Skeletal muscle tissue (tissue), 4 donors: ENCODE data around the gene VASP. TPM values are rescaled to one million over a fixed set of nuclear protein-coding genes. Genes with fewer than 3 reads are reported as not detected.
A peak's percentile ranks its signal among the peaks of the same experiment; 100 is the strongest.

Experiments used
- H3K27ac ChIP-seq: one replicate; pipeline ENCODE4 v1.7.0; 2013; ENCODE audit warnings: mild to moderate bottlenecking, low read depth, low read length, inconsistent platforms
- H3K27me3 ChIP-seq, 3 donors: one replicate each; pipeline ENCODE4 v1.7.0; 2013; ENCODE audit warnings: low read length in 3 of 3; ENCODE audit not compliant: control insufficient read depth in 3 of 3, insufficient read depth in 3 of 3
- H3K36me3 ChIP-seq, 3 donors: one replicate each; pipeline ENCODE4 v1.7.0; 2013; ENCODE audit warnings: low read length in 3 of 3; ENCODE audit not compliant: control insufficient read depth in 3 of 3, insufficient read depth in 3 of 3
- H3K4me1 ChIP-seq, 3 donors: one replicate each; pipeline ENCODE4 v1.7.0; 2013; ENCODE audit warnings: low read length in 3 of 3, mild to moderate bottlenecking in 3 of 3; ENCODE audit not compliant: control insufficient read depth in 3 of 3, insufficient read depth in 3 of 3
- H3K4me3 ChIP-seq, 3 donors: one replicate each; pipeline ENCODE4 v1.7.0; 2013; ENCODE audit warnings: low read length in 3 of 3
- H3K9ac ChIP-seq, 3 donors: one replicate each; pipeline ENCODE4 v1.7.0; 2013; ENCODE audit warnings: low read length in 3 of 3, mild to moderate bottlenecking in 3 of 3, moderate library complexity in 2 of 3, low read depth in 1 of 3
- H3K9me3 ChIP-seq, 3 donors: one replicate each; pipeline ENCODE4 v1.7.0; 2013; ENCODE audit warnings: low read length in 3 of 3; ENCODE audit not compliant: control insufficient read depth in 3 of 3
- total RNA-seq: library from RNA; depleted of rRNA; stranded (reverse); fragments of >200 nt; gene quantifications from one replicate; pipeline ENCODE4 v1.2.3, GENCODE V29; 2014
- donor health status: Osteomylitis.

The VASP gene
- total RNA-seq, 1 donor from 2014 or later: 32.4 TPM

DNA sequence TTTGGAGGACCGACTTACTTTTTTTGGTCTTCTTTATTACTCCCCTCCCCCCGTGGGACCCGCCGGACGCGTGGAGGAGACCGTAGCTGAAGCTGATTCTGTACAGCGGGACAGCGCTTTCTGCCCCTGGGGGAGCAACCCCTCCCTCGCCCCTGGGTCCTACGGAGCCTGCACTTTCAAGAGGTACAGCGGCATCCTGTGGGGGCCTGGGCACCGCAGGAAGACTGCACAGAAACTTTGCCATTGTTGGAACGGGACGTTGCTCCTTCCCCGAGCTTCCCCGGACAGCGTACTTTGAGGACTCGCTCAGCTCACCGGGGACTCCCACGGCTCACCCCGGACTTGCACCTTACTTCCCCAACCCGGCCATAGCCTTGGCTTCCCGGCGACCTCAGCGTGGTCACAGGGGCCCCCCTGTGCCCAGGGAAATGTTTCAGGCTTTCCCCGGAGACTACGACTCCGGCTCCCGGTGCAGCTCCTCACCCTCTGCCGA is 39.1 kb upstream of the VASP start:
- peak overlapping the region; percentile 99 for H3K27ac ChIP-seq
- peaks cover 24 to 35% (median 31%) of the 10 kb centered on the region in 3 donors for H3K4me1 ChIP-seq
- H3K36me3 ChIP-seq: peaks cover 0 to 3% (median 0%) of the 10 kb centered on the region in 3 donors
- H3K4me3 ChIP-seq: peak overlapping the region; percentile 93 to 99 (median 98)
- H3K9me3 ChIP-seq: no peaks in the 10 kb centered on the region
- peak overlapping the region; percentile 94 to 99 (median 98) for H3K9ac ChIP-seq
- peaks cover 0 to 3% (median 0%) of the 10 kb centered on the region in 3 donors for H3K27me3 ChIP-seq

DNA sequence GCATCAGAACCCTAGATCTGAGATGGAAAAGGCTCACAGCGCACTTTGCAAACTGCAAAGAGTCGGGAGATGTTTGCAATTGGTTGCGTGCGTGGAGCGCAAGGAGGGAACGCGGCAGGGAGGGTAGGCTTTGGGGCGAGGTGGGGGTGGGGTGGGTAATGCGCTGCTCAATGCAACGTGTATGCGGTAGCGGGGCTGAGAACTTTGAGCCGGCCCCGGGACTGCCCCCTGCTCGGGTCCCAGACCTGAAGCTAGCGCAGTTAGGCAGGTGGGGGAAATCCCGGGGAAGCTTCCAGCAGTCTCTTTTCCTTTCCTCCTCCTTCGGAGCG is 38.5 kb upstream of the VASP start:
- Histone ChIP-seq H3K27me3 (peaks cover 0 to 3% (median 0%) of the 10 kb centered on the region in 3 donors), H3K4me1 (peaks cover 24 to 35% (median 31%) of the 10 kb centered on the region in 3 donors), H3K36me3 (peaks cover 0 to 3% (median 0%) of the 10 kb centered on the region in 3 donors), H3K9me3 (no peaks in the 10 kb centered on the region), H3K27ac (peak overlapping the region; percentile 99), H3K4me3 (peak overlapping the region; percentile 93 to 99 (median 98)), H3K9ac (peak overlapping the region; percentile 94 to 99 (median 98))

DNA sequence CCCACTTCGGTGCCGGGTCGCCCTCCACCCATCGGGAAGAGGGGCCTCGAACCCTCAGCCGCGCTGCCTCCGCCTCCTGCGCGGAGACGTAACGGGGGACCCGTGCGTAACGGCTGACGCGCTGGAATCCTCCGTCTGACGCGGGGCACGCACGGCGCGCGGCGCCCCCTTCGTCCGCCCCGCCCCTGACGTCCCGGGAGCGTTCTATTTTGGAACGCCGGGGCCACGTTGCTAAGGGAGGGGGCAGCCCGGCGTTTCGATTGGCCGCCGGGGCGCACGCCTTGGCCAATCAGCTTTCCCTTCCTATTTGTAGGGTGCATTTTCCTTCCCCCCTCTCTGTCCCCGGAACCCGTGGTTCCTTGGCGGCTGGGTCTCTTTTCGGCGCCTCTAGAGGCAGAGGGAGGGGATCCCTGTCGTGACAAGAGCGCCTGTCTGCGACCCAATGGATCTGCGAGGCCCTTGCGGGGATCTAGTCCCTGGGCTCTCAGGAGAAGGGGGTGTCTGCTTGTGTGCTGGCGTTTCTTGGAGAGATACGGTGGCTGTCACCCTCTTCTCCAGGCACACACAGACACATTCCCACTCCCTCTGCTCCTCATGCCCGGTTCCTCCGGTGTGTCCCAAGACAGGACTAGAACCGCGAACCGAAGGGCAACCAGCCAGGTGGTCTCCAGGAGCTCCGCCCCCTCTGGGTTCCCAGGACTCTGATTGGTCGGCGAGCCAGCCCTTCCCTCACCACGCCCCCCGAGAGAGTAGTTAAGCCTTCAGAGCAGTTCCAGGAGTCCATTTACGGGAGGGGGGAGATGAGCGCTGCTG is 37.9 kb upstream of the VASP start:
- H3K27me3 ChIP-seq: peaks cover 0 to 3% (median 0%) of the 10 kb centered on the region in 3 donors
- peak overlapping the region; percentile 99 for H3K27ac ChIP-seq
- H3K4me1 ChIP-seq: peaks cover 24 to 35% (median 31%) of the 10 kb centered on the region in 3 donors
- H3K9ac ChIP-seq: peak overlapping the region; percentile 94 to 99 (median 98)
- H3K9me3 ChIP-seq: no peaks in the 10 kb centered on the region
- H3K36me3 ChIP-seq: peaks cover 0 to 3% (median 0%) of the 10 kb centered on the region in 3 donors
- peak overlapping the region; percentile 93 to 99 (median 98) for H3K4me3 ChIP-seq

DNA sequence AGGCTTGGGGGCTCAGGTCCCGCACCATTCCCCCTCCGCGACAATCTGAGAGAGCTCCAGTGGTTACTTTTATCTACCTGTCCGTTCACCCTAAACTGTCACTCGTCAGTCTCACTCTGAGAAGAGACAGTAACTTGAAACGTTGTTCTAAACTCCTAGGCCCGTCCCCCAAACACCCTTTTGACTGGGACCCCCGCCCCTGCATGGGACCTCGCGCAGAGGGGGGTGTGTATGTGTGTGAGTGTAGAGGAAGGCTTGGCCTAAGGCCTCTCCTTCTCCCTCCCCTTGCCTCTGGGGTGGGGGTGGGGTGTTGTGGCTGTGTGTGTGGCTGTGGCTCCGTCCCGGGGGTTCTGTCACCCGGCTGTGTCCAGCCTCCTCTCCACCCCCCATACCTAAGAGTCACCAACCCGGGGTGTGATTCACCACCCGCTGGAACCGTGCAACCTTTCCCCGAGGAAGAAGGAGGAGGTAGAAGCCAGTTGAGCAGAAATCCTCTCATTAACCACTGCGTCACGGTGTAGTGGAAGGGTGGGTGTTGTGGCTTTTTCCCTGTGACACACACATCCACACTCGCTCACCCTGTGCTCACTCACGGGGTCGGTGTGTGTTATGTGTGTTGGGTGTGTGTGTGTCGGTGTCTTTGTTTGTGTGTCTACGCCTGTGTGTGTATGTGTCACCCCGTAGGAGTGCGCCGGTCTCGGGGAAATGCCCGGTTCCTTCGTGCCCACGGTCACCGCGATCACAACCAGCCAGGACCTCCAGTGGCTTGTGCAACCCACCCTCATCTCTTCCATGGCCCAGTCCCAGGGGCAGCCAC is 37.1 kb upstream of the VASP start:
- H3K27ac ChIP-seq: peak overlapping the region; percentile 99
- peak overlapping the region; percentile 93 to 99 (median 98) for H3K4me3 ChIP-seq
- H3K9me3 ChIP-seq: no peaks in the 10 kb centered on the region
- peaks cover 0 to 3% (median 0%) of the 10 kb centered on the region in 3 donors for H3K27me3 ChIP-seq
- H3K4me1 ChIP-seq: peaks cover 24 to 38% (median 31%) of the 10 kb centered on the region in 3 donors
- peak overlapping the region; percentile 94 to 99 (median 98) for H3K9ac ChIP-seq
- H3K36me3 ChIP-seq: peaks cover 0 to 3% (median 0%) of the 10 kb centered on the region in 3 donors

GRCh38 chr19:45470762-45471081 is 36.6 kb upstream of the VASP start:
- Histone ChIP-seq H3K4me3 (peak overlapping the region in 2 of 3 donors; percentile 93 to 98), H3K27me3 (peaks cover 0 to 3% (median 0%) of the 10 kb centered on the region in 3 donors), H3K9ac (no peak overlapping the region), H3K27ac (no peak overlapping the region), H3K4me1 (peaks cover 24 to 38% (median 31%) of the 10 kb centered on the region in 3 donors), H3K9me3 (no peaks in the 10 kb centered on the region), H3K36me3 (peaks cover 0 to 3% (median 0%) of the 10 kb centered on the region in 3 donors)

DNA sequence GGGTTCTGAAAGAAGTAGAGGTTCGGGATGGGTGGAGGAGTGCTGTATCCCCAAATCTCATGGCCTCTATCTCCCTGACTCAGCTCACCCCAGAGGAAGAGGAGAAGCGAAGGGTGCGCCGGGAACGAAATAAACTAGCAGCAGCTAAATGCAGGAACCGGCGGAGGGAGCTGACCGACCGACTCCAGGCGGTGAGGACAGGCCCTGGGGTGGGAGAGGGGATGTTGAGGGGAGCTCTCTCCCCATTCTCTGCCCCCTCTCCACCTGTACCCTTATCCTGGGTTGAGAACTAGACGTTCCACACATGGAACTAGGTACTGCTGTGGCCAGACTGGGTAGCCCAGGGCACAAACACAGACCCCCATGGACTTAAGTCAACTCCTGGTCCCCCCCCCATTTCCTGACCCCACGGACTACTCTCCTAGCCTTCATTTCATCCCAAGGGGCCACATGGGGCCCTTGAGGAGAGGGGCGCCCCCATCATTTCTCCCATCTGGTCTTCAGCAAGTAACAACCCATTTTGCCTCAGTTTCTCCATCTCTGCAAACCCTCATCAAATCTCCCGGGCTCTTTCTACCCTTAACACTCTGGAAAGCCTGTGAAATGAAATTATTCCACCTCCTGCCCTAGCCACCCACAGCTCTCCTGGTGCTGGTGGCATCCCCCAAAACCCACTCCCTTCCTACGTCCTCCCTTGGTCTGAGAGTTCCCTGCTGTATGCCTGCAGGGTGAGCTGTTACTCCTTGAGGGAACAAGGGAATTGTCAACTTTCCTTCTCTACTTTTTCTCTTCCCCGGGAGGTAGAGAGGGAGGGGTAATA is 36.0 kb upstream of the VASP start:
- no peak overlapping the region for H3K9ac ChIP-seq
- peak overlapping the region in 1 of 3 donors; percentile 93 for H3K4me3 ChIP-seq
- H3K27ac ChIP-seq: no peak overlapping the region
- peaks cover 0 to 3% (median 0%) of the 10 kb centered on the region in 3 donors for H3K36me3 ChIP-seq
- H3K9me3 ChIP-seq: no peaks in the 10 kb centered on the region
- peaks cover 0 to 3% (median 0%) of the 10 kb centered on the region in 3 donors for H3K27me3 ChIP-seq
- peaks cover 26 to 38% (median 31%) of the 10 kb centered on the region in 3 donors for H3K4me1 ChIP-seq

DNA sequence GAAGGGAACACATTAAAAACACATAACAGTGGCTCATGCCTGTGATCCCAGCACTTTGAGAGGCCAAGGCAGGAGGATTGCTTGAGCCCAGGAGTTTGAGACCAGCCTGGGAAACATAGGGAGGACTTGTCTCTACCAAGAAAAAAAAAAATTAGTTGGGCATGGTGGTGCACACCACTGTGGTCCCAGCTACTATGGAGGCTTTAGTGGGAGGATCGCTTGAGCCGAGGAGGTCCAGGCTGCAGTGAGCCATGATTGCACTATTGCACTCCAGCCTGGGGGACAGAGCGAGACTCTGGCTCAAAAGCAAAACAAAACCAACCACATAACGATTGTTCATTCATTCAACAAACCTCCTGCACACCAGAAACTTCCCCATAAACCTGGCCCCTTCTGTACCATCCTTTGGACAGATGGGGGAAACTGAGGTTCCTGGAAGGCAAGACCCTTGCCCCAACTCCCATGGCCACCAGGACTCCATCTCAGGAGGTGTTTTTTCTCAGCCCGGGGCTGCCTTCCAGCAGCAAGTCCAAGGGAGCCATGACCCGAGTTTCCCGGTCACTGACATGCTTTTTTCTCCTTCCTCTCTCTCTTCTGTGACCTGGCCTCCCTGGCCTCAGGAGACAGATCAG is 35.2 kb upstream of the VASP start:
- Histone ChIP-seq H3K27me3 (peaks cover 0 to 3% (median 0%) of the 10 kb centered on the region in 3 donors), H3K4me3 (peak overlapping the region in 1 of 3 donors; percentile 1), H3K36me3 (peaks cover 0 to 3% (median 0%) of the 10 kb centered on the region in 3 donors), H3K4me1 (peaks cover 26 to 38% (median 29%) of the 10 kb centered on the region in 3 donors), H3K9ac (peak overlapping the region in 2 of 3 donors; percentile 20 to 25), H3K9me3 (no peaks in the 10 kb centered on the region), H3K27ac (no peak overlapping the region)

GRCh38 chr19:45472563-45473366 is 34.5 kb upstream of the VASP start:
- Histone ChIP-seq H3K27ac (no peak overlapping the region), H3K27me3 (peaks cover 0 to 3% (median 0%) of the 10 kb centered on the region in 3 donors), H3K9me3 (no peaks in the 10 kb centered on the region), H3K4me3 (no peak overlapping the region), H3K9ac (peak overlapping the region in 2 of 3 donors; percentile 11 to 20), H3K36me3 (peaks cover 0 to 3% (median 0%) of the 10 kb centered on the region in 3 donors), H3K4me1 (peaks cover 26 to 41% (median 28%) of the 10 kb centered on the region in 3 donors)
